Measurements from ENCODE around the gene NUP153.

DNA sequence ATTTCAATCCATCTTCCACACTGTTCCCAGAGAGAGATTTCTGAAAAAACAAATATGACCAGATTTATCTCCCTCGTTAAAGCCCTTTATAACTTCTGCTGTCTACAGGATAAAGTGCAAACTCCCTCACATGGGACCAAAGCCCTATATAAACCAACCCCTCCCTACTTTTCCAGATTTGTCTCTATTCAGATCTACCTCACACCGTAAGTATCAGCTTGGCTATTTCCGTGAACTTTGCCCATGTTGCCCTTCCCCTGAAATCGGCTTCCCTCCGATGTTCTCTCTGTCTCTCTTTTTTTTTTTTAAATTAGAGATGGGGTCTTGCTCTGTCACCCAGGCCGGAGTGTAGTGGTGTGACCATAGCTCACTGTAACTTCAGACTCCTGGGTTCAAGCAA is 118.7 kb downstream of the NUP153 start:
- no peak for TF ChIP-seq POLR2A (IDR thresholded peaks at IDR 0.05; ENCODE audit: low read depth, low read length)
- TF ChIP-seq TAF1 (IDR thresholded peaks at IDR 0.05; ENCODE audit: borderline replicate concordance, low read depth, low read length): no peak
- TF ChIP-seq POLR2AphosphoS5 (IDR thresholded peaks at IDR 0.05; ENCODE audit: low read depth, low read length): no peak

Measured in GM12892 (cell line).